ENCODE results near the gene SBF2. TPM values are rescaled to one million over a fixed set of nuclear protein-coding genes. Genes with fewer than 3 reads are reported as not detected.
A peak's percentile ranks its signal among the peaks of the same experiment; 100 is the strongest.

Gene SBF2
- total and polyA plus RNA-seq, 8 donors, result 25.7 to 62.6 (median 57.0) TPM

- ATAC-seq (no peak), DNase-seq (no peak)
- no peaks in the 10 kb centered on the region for H3K9me3 ChIP-seq
- intact Hi-C loops (cut with DNase I), result no loop called here
- no peak overlapping the region for H3K27ac ChIP-seq
- H3K36me3 ChIP-seq, result no peaks in the 10 kb centered on the region
- no peaks in the 10 kb centered on the region for H3K27me3 ChIP-seq
- TF ChIP-seq CTCF (IDR thresholded peaks at IDR 0.05), result no peak
- no peak overlapping the region for H3K4me3 ChIP-seq
- peaks cover 6 to 10% of the 10 kb centered on the region in 2 donors for H3K4me1 ChIP-seq
These were observed 431.0 kb downstream of the SBF2 start for GRCh38 chr11:9862981-9863380.

GRCh38 chr11:9861860-9862725 lies 431.9 kb downstream of the SBF2 start:
- Histone ChIP-seq H3K4me1 (peaks cover 6 to 12% of the 10 kb centered on the region in 2 donors), H3K27ac (no peak overlapping the region), H3K36me3 (no peaks in the 10 kb centered on the region), H3K27me3 (no peaks in the 10 kb centered on the region), H3K4me3 (no peak overlapping the region), H3K9me3 (no peaks in the 10 kb centered on the region)
- ATAC-seq, result peak; percentile 97
- TF ChIP-seq CTCF (IDR thresholded peaks at IDR 0.05), result peak; percentile 68 to 74
- DNase-seq, result peak in 2 of 4 donors; percentile 37 to 41
- intact Hi-C loops (cut with DNase I), result no loop called here

GRCh38 chr11:9859554-9860305 lies 434.3 kb downstream of the SBF2 start:
- Histone ChIP-seq H3K4me3 (no peak overlapping the region), H3K27me3 (no peaks in the 10 kb centered on the region), H3K27ac (peak overlapping the region in 1 of 2 donors; percentile 3), H3K9me3 (no peaks in the 10 kb centered on the region), H3K36me3 (peaks cover 0 to 19% of the 10 kb centered on the region in 2 donors), H3K4me1 (peaks cover 6 to 14% of the 10 kb centered on the region in 2 donors)
- DNase-seq (no peak), ATAC-seq (no peak)
- no peak for TF ChIP-seq CTCF (IDR thresholded peaks at IDR 0.05)
- intact Hi-C loops (cut with DNase I), result no loop called here

GRCh38 chr11:9858822-9859221 lies 435.2 kb downstream of the SBF2 start:
- no peak for DNase-seq
- intact Hi-C loops (cut with DNase I), result no loop called here
- no peak for TF ChIP-seq CTCF (IDR thresholded peaks at IDR 0.05)
- Histone ChIP-seq H3K9me3 (no peaks in the 10 kb centered on the region), H3K27ac (peak overlapping the region in 1 of 2 donors; percentile 3), H3K36me3 (peaks cover 0 to 19% of the 10 kb centered on the region in 2 donors), H3K4me1 (peaks cover 6 to 14% of the 10 kb centered on the region in 2 donors), H3K4me3 (no peak overlapping the region), H3K27me3 (no peaks in the 10 kb centered on the region)
- ATAC-seq, result peak; percentile 51

- Histone ChIP-seq H3K4me3 (no peak overlapping the region), H3K9me3 (no peaks in the 10 kb centered on the region), H3K36me3 (peaks cover 0 to 19% of the 10 kb centered on the region in 2 donors), H3K27ac (peak overlapping the region in 1 of 2 donors; percentile 3), H3K4me1 (peaks cover 6 to 14% of the 10 kb centered on the region in 2 donors), H3K27me3 (no peaks in the 10 kb centered on the region)
- intact Hi-C loops (cut with DNase I), result no loop called here
- no peak for TF ChIP-seq CTCF (IDR thresholded peaks at IDR 0.05)
- no peak for DNase-seq
- ATAC-seq, result no peak
These were observed 435.8 kb downstream of the SBF2 start for GRCh38 chr11:9858218-9858617.

Measured in left lung (tissue), 10 donors.